Measurements from ENCODE around the gene FFAR3. TPM values are rescaled to one million over a fixed set of nuclear protein-coding genes. Genes with fewer than 3 reads are reported as not detected.
A peak's percentile ranks its signal among the peaks of the same experiment; 100 is the strongest.

FFAR3 gene
- total and polyA plus RNA-seq, 10 donors: 0.30 to 3.2 (median 0.73) TPM; not detected in 1

DNA sequence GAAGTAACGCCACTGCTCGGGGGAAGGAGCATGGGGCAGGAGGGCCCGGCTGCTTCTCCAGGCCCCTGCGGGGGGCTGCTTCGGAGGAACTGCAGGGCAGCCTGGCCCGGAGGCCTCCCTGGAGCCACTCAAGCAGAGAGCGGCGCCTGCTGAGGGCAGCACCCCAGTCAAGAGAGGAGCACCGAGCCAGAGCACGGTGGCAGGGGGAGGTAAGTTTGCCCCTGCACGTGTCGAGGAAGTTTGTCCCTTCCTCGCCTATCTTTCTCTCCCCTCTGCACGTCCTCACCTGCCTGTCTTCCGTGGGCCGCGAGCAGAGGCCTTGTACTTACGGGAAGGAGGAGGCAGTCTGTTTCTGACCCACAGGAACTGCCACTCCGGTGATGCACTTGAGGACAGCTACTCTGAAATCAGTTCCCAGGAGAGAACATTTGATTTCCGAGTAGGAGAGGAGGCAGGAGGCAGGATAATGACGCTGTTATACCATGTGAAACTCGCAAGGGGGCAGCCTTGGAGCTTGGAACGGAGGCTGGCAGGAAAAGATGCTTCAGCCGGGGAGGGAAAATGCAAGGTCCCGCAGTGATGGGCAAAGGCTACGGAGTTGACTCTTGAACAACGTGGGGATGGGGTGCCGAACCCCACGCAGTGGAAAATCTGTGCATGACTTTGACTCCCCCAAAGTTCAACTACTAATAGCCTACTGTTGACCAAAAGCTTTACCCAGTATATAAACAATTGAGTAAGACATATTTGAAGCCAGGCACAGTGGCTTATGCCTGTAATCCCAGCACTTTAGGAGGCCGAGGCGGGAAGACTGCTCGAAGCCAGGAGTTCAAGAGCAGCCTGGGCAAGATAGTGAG is 5.6 kb upstream of the FFAR3 start:
- no peak overlapping the region for H3K4me3 ChIP-seq
- H3K27me3 ChIP-seq (replicated peaks in 1 of 7): peaks cover 0 to 17% (median 0%) of the 10 kb centered on the region in 7 donors
- H3K27ac ChIP-seq: peak overlapping the region in 2 of 8 donors; percentile 14 to 59
- no peaks in the 10 kb centered on the region for H3K9me3 ChIP-seq
- H3K36me3 ChIP-seq: no peaks in the 10 kb centered on the region
- H3K4me1 ChIP-seq: peaks cover 10 to 60% (median 29%) of the 10 kb centered on the region in 6 donors
- WGBS, 5 donors: 30 to 37% (median 32%) methylated on average over 30 to 32 of the region's 32 CpGs
- TF ChIP-seq, protein P1, sequence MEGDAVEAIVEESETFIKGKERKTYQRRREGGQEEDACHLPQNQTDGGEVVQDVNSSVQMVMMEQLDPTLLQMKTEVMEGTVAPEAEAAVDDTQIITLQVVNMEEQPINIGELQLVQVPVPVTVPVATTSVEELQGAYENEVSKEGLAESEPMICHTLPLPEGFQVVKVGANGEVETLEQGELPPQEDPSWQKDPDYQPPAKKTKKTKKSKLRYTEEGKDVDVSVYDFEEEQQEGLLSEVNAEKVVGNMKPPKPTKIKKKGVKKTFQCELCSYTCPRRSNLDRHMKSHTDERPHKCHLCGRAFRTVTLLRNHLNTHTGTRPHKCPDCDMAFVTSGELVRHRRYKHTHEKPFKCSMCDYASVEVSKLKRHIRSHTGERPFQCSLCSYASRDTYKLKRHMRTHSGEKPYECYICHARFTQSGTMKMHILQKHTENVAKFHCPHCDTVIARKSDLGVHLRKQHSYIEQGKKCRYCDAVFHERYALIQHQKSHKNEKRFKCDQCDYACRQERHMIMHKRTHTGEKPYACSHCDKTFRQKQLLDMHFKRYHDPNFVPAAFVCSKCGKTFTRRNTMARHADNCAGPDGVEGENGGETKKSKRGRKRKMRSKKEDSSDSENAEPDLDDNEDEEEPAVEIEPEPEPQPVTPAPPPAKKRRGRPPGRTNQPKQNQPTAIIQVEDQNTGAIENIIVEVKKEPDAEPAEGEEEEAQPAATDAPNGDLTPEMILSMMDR (IDR thresholded peaks at IDR 0.05 in 8 of 11, conservative IDR thresholded peaks at IDR 0.05 in 3 of 11): peak; percentile 74 to 97 (median 91)
- no peak for TF ChIP-seq POLR2A (IDR thresholded peaks at IDR 0.05)
- TF ChIP-seq POLR2AphosphoS5 (IDR thresholded peaks at IDR 0.05): peak in 1 of 3 donors; percentile 7
- intact Hi-C loops (cut with DNase I; ENCODE audit: low total_unique reads): loop anchor here (2.0 to 10.0 kb wide), 2 partner anchors 116 to 142 kb away; partner anchors contain the start of gene KRTDAP
- DNase-seq: peak; percentile 90

DNA sequence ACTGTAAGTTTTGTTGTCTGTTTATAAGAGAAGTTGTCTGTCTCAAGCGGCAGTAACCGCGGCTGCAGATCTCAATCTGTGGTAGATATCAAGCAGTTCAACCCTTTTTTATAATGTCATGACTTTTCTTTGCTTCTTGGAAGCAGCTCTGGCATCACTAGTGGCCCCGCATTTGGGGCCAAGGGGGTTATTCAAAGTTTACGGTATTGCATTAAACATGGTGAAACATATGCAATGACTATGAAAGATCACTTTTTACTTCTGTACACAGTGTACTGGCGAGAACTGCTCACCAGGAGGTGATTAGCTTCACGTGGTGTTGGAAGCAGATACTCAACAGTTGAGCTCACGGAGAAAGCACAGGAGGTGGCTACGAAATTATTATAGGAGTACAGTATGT is 4.6 kb upstream of the FFAR3 start:
- H3K4me3 ChIP-seq: no peak overlapping the region
- peaks cover 4 to 58% (median 26%) of the 10 kb centered on the region in 6 donors for H3K4me1 ChIP-seq
- peak overlapping the region in 3 of 8 donors; percentile 4 to 59 (median 14) for H3K27ac ChIP-seq
- peak; percentile 54 for DNase-seq
- H3K27me3 ChIP-seq (replicated peaks in 1 of 7): peaks cover 0 to 17% (median 0%) of the 10 kb centered on the region in 7 donors
- intact Hi-C loops (cut with DNase I; ENCODE audit: low total_unique reads): loop anchor here (2.0 to 10.0 kb wide), 2 partner anchors 115 to 141 kb away; partner anchors contain the start of gene KRTDAP
- H3K36me3 ChIP-seq: no peaks in the 10 kb centered on the region
- no peaks in the 10 kb centered on the region for H3K9me3 ChIP-seq
- 69 to 85% (median 79%) methylated on average over 9 of the region's 9 CpGs for WGBS, 5 donors
- no peak for TF ChIP-seq POLR2A (IDR thresholded peaks at IDR 0.05)
- TF ChIP-seq, protein P1 (IDR thresholded peaks at IDR 0.05 in 8 of 11, conservative IDR thresholded peaks at IDR 0.05 in 3 of 11): peak in 1 of 11 experiments; percentile 15

DNA sequence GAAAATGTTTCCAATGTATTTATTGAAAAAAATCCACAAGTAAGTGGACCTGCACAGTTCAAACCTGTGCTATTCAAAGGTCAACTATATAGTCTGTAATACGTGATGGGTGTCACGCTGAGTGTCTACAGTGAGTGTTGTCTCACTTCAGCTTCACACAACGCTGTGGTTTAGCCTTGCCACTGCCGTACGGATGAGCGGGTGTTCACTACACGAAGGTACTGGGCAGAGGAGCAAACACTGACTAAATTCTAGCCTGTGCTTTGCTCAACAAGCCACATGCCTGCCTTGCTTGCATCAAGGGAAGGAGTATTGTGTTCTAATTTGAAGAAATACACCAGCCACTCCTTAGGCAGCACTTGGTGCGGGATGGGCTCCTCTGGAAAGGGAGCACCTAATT is 3.4 kb upstream of the FFAR3 start:
- intact Hi-C loops (cut with DNase I; ENCODE audit: low total_unique reads): loop anchor here (10.0 kb wide), 1 partner anchor 140 kb away; the partner anchor contains the start of gene KRTDAP
- H3K27ac ChIP-seq: no peak overlapping the region
- peak; percentile 54 for DNase-seq
- no peak for TF ChIP-seq POLR2AphosphoS5 (IDR thresholded peaks at IDR 0.05)
- TF ChIP-seq, protein P1 (IDR thresholded peaks at IDR 0.05 in 8 of 11, conservative IDR thresholded peaks at IDR 0.05 in 3 of 11): no peak
- TF ChIP-seq POLR2A (IDR thresholded peaks at IDR 0.05): no peak
- no peak overlapping the region for H3K4me3 ChIP-seq
- no peaks in the 10 kb centered on the region for H3K36me3 ChIP-seq
- H3K9me3 ChIP-seq: no peaks in the 10 kb centered on the region
- peaks cover 0 to 17% (median 0%) of the 10 kb centered on the region in 7 donors for H3K27me3 ChIP-seq (replicated peaks in 1 of 7)
- WGBS, 5 donors: 79 to 88% (median 82%) methylated on average over 8 of the region's 8 CpGs
- H3K4me1 ChIP-seq: peaks cover 3 to 45% (median 19%) of the 10 kb centered on the region in 6 donors

Data from spleen (tissue), 11 donors.